WTC11 (cell line): ENCODE data around the gene DOCK1. TPM values are rescaled to one million over a fixed set of nuclear protein-coding genes. Genes with fewer than 3 reads are reported as not detected.

ENCODE experiments used
- ATAC-seq: fragments of 200-7000 bp; cut with Tn5 transposase; 2 replicates; pipeline ENCODE4 v1.10.0; 2021; ENCODE audit warnings: mild to moderate bottlenecking, moderate library complexity
- CTCF ChIA-PET: fragments of 300-600 bp; sonication (Branson Sonifier 250); formaldehyde crosslinking; loops from one replicate; lab custom pipeline; 2021; ENCODE audit warnings: antibody characterized with exemption; lab: Charles Lee
- POLR2A ChIA-PET: fragments of 350-600 bp; sonication (Branson Sonifier 250); formaldehyde crosslinking; loops from one replicate; lab custom pipeline; 2021; ENCODE audit warnings: antibody characterized with exemption; lab: Charles Lee
- DNase-seq: peaks from one replicate; pipeline ENCODE4 v3.0.0; 2021; ENCODE audit warnings: low spot score
- H3K27ac Mint-ChIP-seq: 2 replicates; pipeline ENCODE4 v1.8.0; 2021; ENCODE audit warnings: mixed read lengths
- H3K27me3 Mint-ChIP-seq: 2 replicates; pipeline ENCODE4 v1.8.0; 2021; ENCODE audit warnings: low read depth, mild to moderate bottlenecking, moderate library complexity, mixed read lengths
- H3K36me3 Mint-ChIP-seq: 2 replicates; pipeline ENCODE4 v1.8.0; 2021; ENCODE audit warnings: mixed read lengths
- H3K4me1 Mint-ChIP-seq: 2 replicates; pipeline ENCODE4 v1.8.0; 2022; ENCODE audit warnings: mixed read lengths
- H3K4me3 Mint-ChIP-seq: 2 replicates; pipeline ENCODE4 v1.8.0; 2021; ENCODE audit warnings: mild to moderate bottlenecking, moderate library complexity, mixed read lengths
- H3K9me3 Mint-ChIP-seq: 2 replicates; pipeline ENCODE4 v1.8.0; 2021; ENCODE audit warnings: mixed read lengths
- CREB1 ChIP-seq: sonication (generic); formaldehyde crosslinking; IDR thresholded peaks from 2 replicates; pipeline ENCODE4 v1.8.0; 2023; ENCODE audit warnings: mild to moderate bottlenecking, missing genetic modification reagents
- CREM ChIP-seq: sonication (generic); formaldehyde crosslinking; IDR thresholded peaks from 2 replicates; pipeline ENCODE4 v1.8.1; 2022; ENCODE audit warnings: mild to moderate bottlenecking, missing genetic modification reagents, moderate library complexity
- E2F5 ChIP-seq: sonication (generic); formaldehyde crosslinking; IDR thresholded peaks from 2 replicates; pipeline ENCODE4 v1.8.1; 2022; ENCODE audit warnings: mild to moderate bottlenecking, moderate library complexity, missing genetic modification reagents
- EMX1 ChIP-seq: fragments of 250-450 bp; sonication (Bioruptor Pico); IDR thresholded peaks from 2 replicates; pipeline ENCODE4 v1.8.0; 2021; ENCODE audit warnings: mild to moderate bottlenecking
- FOXK1 ChIP-seq: sonication (generic); formaldehyde crosslinking; IDR thresholded peaks from 2 replicates; pipeline ENCODE4 v1.8.0; 2022; ENCODE audit warnings: mild to moderate bottlenecking, moderate library complexity, missing genetic modification reagents
- NFE2L1 ChIP-seq: sonication (generic); formaldehyde crosslinking; IDR thresholded peaks from 2 replicates; pipeline ENCODE4 v1.8.1; 2023; ENCODE audit warnings: missing genetic modification reagents
- PRDM15 ChIP-seq: sonication (generic); formaldehyde crosslinking; IDR thresholded peaks from 2 replicates; pipeline ENCODE4 v1.8.0; 2022; ENCODE audit warnings: missing genetic modification reagents
- RELA ChIP-seq: sonication (generic); formaldehyde crosslinking; IDR thresholded peaks from 2 replicates; pipeline ENCODE4 v1.8.1; 2022; ENCODE audit warnings: missing genetic modification reagents, mild to moderate bottlenecking, borderline replicate concordance
- STAT6 ChIP-seq: sonication (generic); formaldehyde crosslinking; conservative IDR thresholded peaks from 2 replicates; pipeline ENCODE4 v1.8.1; 2023; ENCODE audit warnings: mild to moderate bottlenecking, low read depth, missing genetic modification reagents, moderate library complexity
- TEAD4 ChIP-seq: sonication (generic); formaldehyde crosslinking; IDR thresholded peaks from 2 replicates; pipeline ENCODE4 v1.8.0; 2022; ENCODE audit warnings: mild to moderate bottlenecking, missing genetic modification reagents
- ZBTB21 ChIP-seq: sonication (generic); formaldehyde crosslinking; IDR thresholded peaks from 2 replicates; pipeline ENCODE4 v1.8.1; 2023; ENCODE audit warnings: mild to moderate bottlenecking, missing genetic modification reagents, borderline replicate concordance
- ZMAT4 ChIP-seq: fragments of 250-450 bp; sonication (Bioruptor Pico); IDR thresholded peaks from 2 replicates; pipeline ENCODE4 v1.9.0; 2021; ENCODE audit warnings: mild to moderate bottlenecking
- ZNF281 ChIP-seq: sonication (generic); formaldehyde crosslinking; IDR thresholded peaks from 2 replicates; pipeline ENCODE4 v1.8.0; 2023; ENCODE audit warnings: mild to moderate bottlenecking, missing genetic modification reagents
- ZNF317 ChIP-seq: sonication (generic); formaldehyde crosslinking; IDR thresholded peaks from 2 replicates; pipeline ENCODE4 v1.8.1; 2023; ENCODE audit warnings: low read depth, mild to moderate bottlenecking, moderate library complexity, missing genetic modification reagents, borderline replicate concordance
- total RNA-seq: library from RNA; stranded (reverse); gene quantifications from 3 replicates; pipeline ENCODE4 v1.2.3, GENCODE V29; 2021

Gene DOCK1
- total RNA-seq, 1 experiment from 2014 or later, result 52.1 TPM

- no peak for TF ChIP-seq PRDM15 (CRISPR knock-in tag)
- TF ChIP-seq RELA, result no peak
- no peak for TF ChIP-seq ZMAT4
- no peak for TF ChIP-seq ZNF317 (CRISPR knock-in tag)
- TF ChIP-seq E2F5 (CRISPR knock-in tag), result no peak
- TF ChIP-seq CREB1 (CRISPR knock-in tag), result no peak
- no peak for TF ChIP-seq ZNF281 (CRISPR knock-in tag)
- TF ChIP-seq FOXK1 (CRISPR knock-in tag), result no peak
- TF ChIP-seq TEAD4 (CRISPR knock-in tag), result no peak
- no peak for TF ChIP-seq NFE2L1 (CRISPR knock-in tag)
Measured at GRCh38 chr10:127203067-127203466, 297.8 kb downstream of the DOCK1 start (continued).

GRCh38 chr10:127207081-127207480, 301.9 kb downstream of the DOCK1 start:
- ChIA-PET CTCF (no interaction called here), POLR2A (no interaction called here)
- no peak overlapping the region for H3K4me3 Mint-ChIP-seq

More at GRCh38 chr10:127207081-127207480, 301.9 kb downstream of the DOCK1 start:
- ATAC-seq (no peak), DNase-seq (no peak)
- no peaks in the 10 kb centered on the region for H3K27me3 Mint-ChIP-seq
- no peak overlapping the region for H3K27ac Mint-ChIP-seq
- H3K4me1 Mint-ChIP-seq, result peaks cover 33% of the 10 kb centered on the region
- H3K36me3 Mint-ChIP-seq, result no peaks in the 10 kb centered on the region; the same call in 1 of the 2 replicates
- TF ChIP-seq CREM (no peak), STAT6 (CRISPR knock-in tag) (no peak), ZBTB21 (CRISPR knock-in tag) (no peak), EMX1 (CRISPR knock-in tag) (no peak)
- no peaks in the 10 kb centered on the region for H3K9me3 Mint-ChIP-seq
